OCI-LY1 (cell line): ENCODE measurements around the gene CFAP157.

Source experiments
- H2AFZ ChIP-seq: fragments of 200-600 bp; sonication (generic), shearing (Covaris generic); 2 replicates; pipeline ENCODE4 v1.6.0; 2014; ENCODE audit warnings: antibody characterized with exemption, mild to moderate bottlenecking, low read length
- H3F3A ChIP-seq: fragments of 200-600 bp; sonication (generic), shearing (Covaris generic); 2 replicates; pipeline ENCODE4 v1.6.0; 2014; ENCODE audit warnings: mild to moderate bottlenecking, antibody characterized with exemption, low read length, moderate library complexity; ENCODE audit not compliant: insufficient read depth
- H3K27ac ChIP-seq: fragments of 200-600 bp; sonication (generic); 2 replicates; pipeline ENCODE4 v1.5.1; 2014; ENCODE audit warnings: low read length, mixed run types, mild to moderate bottlenecking, low read depth; ENCODE audit not compliant: poor library complexity, severe bottlenecking
- H3K27me3 ChIP-seq: fragments of 200-600 bp; sonication (generic); 2 replicates; pipeline ENCODE4 v1.6.0; 2014; ENCODE audit warnings: antibody characterized with exemption, mild to moderate bottlenecking, low read length, moderate library complexity; ENCODE audit not compliant: insufficient read depth
- H3K36me3 ChIP-seq: fragments of 200-600 bp; sonication (generic); 2 replicates; pipeline ENCODE4 v1.6.1; 2014; ENCODE audit warnings: mild to moderate bottlenecking, antibody characterized with exemption, low read length, moderate library complexity, mixed read lengths; ENCODE audit not compliant: insufficient read depth
- H3K4me1 ChIP-seq: fragments of 200-600 bp; sonication (generic); 2 replicates; pipeline ENCODE4 v1.5.1; 2014; ENCODE audit warnings: mild to moderate bottlenecking, low read length, moderate library complexity; ENCODE audit not compliant: insufficient read depth, severe bottlenecking
- H3K4me2 ChIP-seq: fragments of 200-600 bp; sonication (generic), shearing (Covaris generic); 2 replicates; pipeline ENCODE4 v1.6.1; 2014; ENCODE audit warnings: low read length
- H3K4me3 ChIP-seq: fragments of 200-600 bp; sonication (generic); 2 replicates; pipeline ENCODE4 v1.5.1; 2014; ENCODE audit warnings: low read length, low read depth, mild to moderate bottlenecking, mixed read lengths; ENCODE audit not compliant: poor library complexity, severe bottlenecking
- H3K79me2 ChIP-seq: fragments of 200-600 bp; shearing (Covaris generic); 2 replicates; pipeline ENCODE4 v1.6.1; 2016; ENCODE audit warnings: mixed run types, low read length, mixed read lengths; ENCODE audit not compliant: insufficient read depth
- H3K9ac ChIP-seq: fragments of 200-600 bp; sonication (generic), shearing (Covaris generic); 2 replicates; pipeline ENCODE4 v1.6.1; 2014; ENCODE audit warnings: mild to moderate bottlenecking, low read length, mixed read lengths
- H3K9me2 ChIP-seq: fragments of 200-600 bp; sonication (generic), shearing (Covaris generic); 2 replicates; pipeline ENCODE4 v1.6.1; 2014; ENCODE audit warnings: low read depth, mild to moderate bottlenecking, low read length, mixed read lengths
- H3K9me3 ChIP-seq: fragments of 200-600 bp; shearing (Covaris generic); 2 replicates; pipeline ENCODE4 v1.6.1; 2014; ENCODE audit warnings: low read length, mixed read lengths
- H4K20me1 ChIP-seq: fragments of 200-600 bp; sonication (generic), shearing (Covaris generic); 2 replicates; pipeline ENCODE4 v1.6.0; 2016; ENCODE audit warnings: mild to moderate bottlenecking, low read length; ENCODE audit not compliant: insufficient read depth
- EZH2 ChIP-seq: fragments of 200-600 bp; sonication (generic), shearing (Covaris generic); IDR thresholded peaks from 2 replicates; pipeline ENCODE4 v1.8.0; 2017; ENCODE audit warnings: borderline replicate concordance, mixed run types, mild to moderate bottlenecking, antibody characterized with exemption, low read length, moderate library complexity, mixed read lengths
- TF ChIP-seq, protein P1 (sequence below): fragments of 200-600 bp; sonication (generic), shearing (Covaris generic); IDR thresholded peaks from 2 replicates; pipeline ENCODE4 v1.5.1; 2017; ENCODE audit warnings: mild to moderate bottlenecking, antibody characterized with exemption, low read length, moderate library complexity, mixed read lengths

CFAP157 gene

DNA sequence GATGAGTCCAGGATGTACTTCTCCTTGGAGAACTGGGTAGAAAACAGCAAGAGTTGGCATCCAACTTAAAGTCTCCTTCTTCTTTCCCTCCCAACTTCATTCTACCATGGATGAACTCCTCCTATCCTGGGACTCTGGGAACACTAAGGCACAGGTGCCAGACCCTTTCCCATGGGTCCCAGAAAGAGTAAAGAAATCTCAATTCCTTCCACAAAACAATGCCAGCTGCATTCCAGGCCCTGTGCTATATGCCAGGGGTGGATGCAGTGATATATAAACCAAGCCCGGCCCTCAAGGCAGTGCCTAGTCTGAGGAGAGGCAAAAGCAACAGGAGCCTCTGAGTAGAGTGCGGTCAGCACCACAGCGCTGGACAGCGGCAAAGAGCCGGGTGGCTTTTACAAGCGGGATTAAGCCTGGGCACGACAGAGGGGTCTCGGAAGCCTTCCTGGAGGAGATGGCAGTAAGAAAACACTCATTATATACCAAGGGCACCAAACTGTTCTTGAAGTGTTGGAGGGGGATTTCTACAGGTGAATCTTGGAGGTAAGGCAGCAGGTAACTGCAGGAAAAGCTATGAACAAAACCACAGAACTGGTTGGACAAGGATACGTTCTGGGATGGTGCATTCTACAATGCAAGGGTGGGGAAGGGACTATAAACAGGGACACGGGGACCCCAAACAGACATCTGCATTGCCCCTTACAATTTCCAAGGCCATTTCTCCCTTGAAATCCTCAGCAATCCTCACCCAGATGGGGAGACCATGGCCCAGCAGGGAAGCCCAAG is 44.7 kb downstream of the CFAP157 start:
- Histone ChIP-seq H3K79me2 (no peaks in the 10 kb centered on the region), H2AFZ (no peak overlapping the region), H3K4me1 (no peaks in the 10 kb centered on the region), H3K9me2 (no peaks in the 10 kb centered on the region), H3K9ac (no peak overlapping the region), H3K27me3 (no peaks in the 10 kb centered on the region), H3K4me3 (no peak overlapping the region), H4K20me1 (no peaks in the 10 kb centered on the region), H3K4me2 (no peak overlapping the region), H3K9me3 (no peaks in the 10 kb centered on the region), H3F3A (no peaks in the 10 kb centered on the region), H3K27ac (no peak overlapping the region), H3K36me3 (peaks cover 12% of the 10 kb centered on the region)
- TF ChIP-seq, protein P1, sequence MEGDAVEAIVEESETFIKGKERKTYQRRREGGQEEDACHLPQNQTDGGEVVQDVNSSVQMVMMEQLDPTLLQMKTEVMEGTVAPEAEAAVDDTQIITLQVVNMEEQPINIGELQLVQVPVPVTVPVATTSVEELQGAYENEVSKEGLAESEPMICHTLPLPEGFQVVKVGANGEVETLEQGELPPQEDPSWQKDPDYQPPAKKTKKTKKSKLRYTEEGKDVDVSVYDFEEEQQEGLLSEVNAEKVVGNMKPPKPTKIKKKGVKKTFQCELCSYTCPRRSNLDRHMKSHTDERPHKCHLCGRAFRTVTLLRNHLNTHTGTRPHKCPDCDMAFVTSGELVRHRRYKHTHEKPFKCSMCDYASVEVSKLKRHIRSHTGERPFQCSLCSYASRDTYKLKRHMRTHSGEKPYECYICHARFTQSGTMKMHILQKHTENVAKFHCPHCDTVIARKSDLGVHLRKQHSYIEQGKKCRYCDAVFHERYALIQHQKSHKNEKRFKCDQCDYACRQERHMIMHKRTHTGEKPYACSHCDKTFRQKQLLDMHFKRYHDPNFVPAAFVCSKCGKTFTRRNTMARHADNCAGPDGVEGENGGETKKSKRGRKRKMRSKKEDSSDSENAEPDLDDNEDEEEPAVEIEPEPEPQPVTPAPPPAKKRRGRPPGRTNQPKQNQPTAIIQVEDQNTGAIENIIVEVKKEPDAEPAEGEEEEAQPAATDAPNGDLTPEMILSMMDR: no peak
- no peak for TF ChIP-seq EZH2

- no peaks in the 10 kb centered on the region for H3K9me2 ChIP-seq
- peaks cover 12% of the 10 kb centered on the region for H3K36me3 ChIP-seq
- no peaks in the 10 kb centered on the region for H4K20me1 ChIP-seq
- H3K27ac ChIP-seq: no peak overlapping the region
- H3K9ac ChIP-seq: no peak overlapping the region
- H3K4me1 ChIP-seq: no peaks in the 10 kb centered on the region
- no peaks in the 10 kb centered on the region for H3K9me3 ChIP-seq
- H3K4me2 ChIP-seq: no peak overlapping the region
- H3K27me3 ChIP-seq: no peaks in the 10 kb centered on the region
- no peak overlapping the region for H2AFZ ChIP-seq
- TF ChIP-seq, protein P1: no peak
- TF ChIP-seq EZH2: no peak
- H3K4me3 ChIP-seq: no peak overlapping the region
- no peaks in the 10 kb centered on the region for H3K79me2 ChIP-seq
- H3F3A ChIP-seq: no peaks in the 10 kb centered on the region
Measured at GRCh38 chr9:127753148-127753547, 46.4 kb downstream of the CFAP157 start.

DNA sequence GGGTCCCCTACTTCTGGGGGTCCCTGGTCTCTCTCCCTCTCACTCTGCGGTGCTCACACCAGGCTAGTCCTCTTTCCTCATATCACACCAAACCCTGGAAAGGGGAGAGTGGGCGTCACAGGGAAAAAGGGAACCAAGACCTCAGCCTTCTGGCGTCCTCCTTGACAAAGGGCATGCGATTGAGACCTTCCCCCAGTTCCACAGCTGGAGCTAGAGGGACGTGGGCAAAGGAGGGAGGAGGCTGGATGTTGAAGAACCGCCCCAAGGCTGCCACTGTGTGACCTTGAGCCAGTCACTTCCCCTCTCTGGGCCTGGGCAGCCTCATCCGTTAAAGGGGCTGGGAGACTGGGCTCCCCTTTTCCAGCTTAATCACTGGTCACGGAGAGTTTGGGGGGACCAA is 46.8 kb downstream of the CFAP157 start:
- Histone ChIP-seq H3K27ac (no peak overlapping the region), H3F3A (no peaks in the 10 kb centered on the region), H3K9ac (no peak overlapping the region), H4K20me1 (no peaks in the 10 kb centered on the region), H3K9me2 (no peaks in the 10 kb centered on the region), H3K4me3 (no peak overlapping the region), H3K4me1 (no peaks in the 10 kb centered on the region), H3K79me2 (no peaks in the 10 kb centered on the region), H3K9me3 (no peaks in the 10 kb centered on the region), H3K36me3 (peaks cover 8% of the 10 kb centered on the region), H3K4me2 (no peak overlapping the region), H3K27me3 (no peaks in the 10 kb centered on the region), H2AFZ (no peak overlapping the region)
- TF ChIP-seq, protein P1: no peak
- TF ChIP-seq EZH2: no peak
